ENCODE results near the gene PCDH12. TPM values are rescaled to one million over a fixed set of nuclear protein-coding genes. Genes with fewer than 3 reads are reported as not detected.

The PCDH12 gene
- total RNA-seq, 1 experiment from 2014 or later: 0.02 TPM

DNA sequence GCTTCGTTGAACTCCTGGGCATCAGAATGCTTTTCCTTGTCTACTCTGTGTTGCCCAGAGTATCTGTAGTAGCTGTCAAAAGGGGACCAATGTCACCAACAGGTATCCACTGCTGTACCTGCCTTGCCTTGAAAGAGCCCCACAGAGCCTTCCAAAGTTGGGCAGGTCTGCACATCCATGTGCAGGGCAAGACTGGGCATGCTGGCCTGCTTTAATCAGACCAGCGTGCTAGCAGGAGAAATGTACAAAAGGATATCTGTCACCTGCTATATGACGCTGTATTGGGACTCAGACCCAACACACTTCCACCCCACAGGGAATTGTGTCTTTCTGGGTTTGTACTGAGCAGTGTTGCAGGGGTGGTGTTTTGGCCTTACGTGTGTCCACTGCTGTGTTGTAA is 22.5 kb downstream of the PCDH12 start:
- Histone ChIP-seq H3K4me3 (replicated peaks in 1 of 2; ENCODE audit: low read depth in 1 of 2, low read length in 2 of 2) (no peak overlapping the region), H4K20me1 (ENCODE audit: insufficient read depth) (no peaks in the 10 kb centered on the region), H3K36me3 (ENCODE audit: control insufficient read depth in 1 of 2, insufficient read depth in 2 of 2, low read length in 2 of 2) (peaks cover 37 to 64% of the 10 kb centered on the region in 2 experiments), H3K4me1 (ENCODE audit: control insufficient read depth in 1 of 2, insufficient read depth in 2 of 2, low read length in 2 of 2) (peaks cover 0 to 2% of the 10 kb centered on the region in 2 experiments; a peak in 2 of 4 replicates), H3K9me3 (ENCODE audit: control insufficient read depth in 1 of 2, insufficient read depth in 1 of 2, low read depth in 1 of 2, low read length in 2 of 2) (no peaks in the 10 kb centered on the region), H3K27ac (ENCODE audit: low read depth, low read length) (no peak overlapping the region), H3K4me2 (ENCODE audit: low read length) (no peak overlapping the region), H3K27me3 (ENCODE audit: insufficient read depth, low read length) (no peaks in the 10 kb centered on the region), H3K9me2 (ENCODE audit: insufficient read depth) (no peaks in the 10 kb centered on the region), H2AFZ (ENCODE audit: low read depth, low read length, poor library complexity, severe bottlenecking) (no peak overlapping the region), H3K79me2 (ENCODE audit: insufficient read depth, low read length) (no peaks in the 10 kb centered on the region), H3K9ac (ENCODE audit: low read length) (no peak overlapping the region)
- BruUV-seq (replicated peaks): no TSS peak
- POLR2A ChIA-PET: no interaction called here
- TF ChIP-seq SRF (IDR thresholded peaks at IDR 0.05; ENCODE audit: low read depth) (no peak), CBX3 (IDR thresholded peaks at IDR 0.05; ENCODE audit: low read depth) (no peak), ELF1 (IDR thresholded peaks at IDR 0.05; ENCODE audit: borderline replicate concordance, low read depth) (no peak), JUND (IDR thresholded peaks at IDR 0.05) (no peak), ZNF274 (IDR thresholded peaks at IDR 0.05; ENCODE audit: low read depth, low read length) (no peak), YY1 (IDR thresholded peaks at IDR 0.05; ENCODE audit: extremely low read depth, insufficient replicate concordance, low read depth, low read length) (no peak), POLR2AphosphoS5 (IDR thresholded peaks at IDR 0.05; ENCODE audit: low read depth, low read length) (no peak), TCF7L2 (IDR thresholded peaks at IDR 0.05; ENCODE audit: borderline replicate concordance, extremely low read depth, insufficient read depth, insufficient read length) (no peak)
- DNase-seq (ENCODE audit: low read depth, low spot score): no peak
- CTCF ChIA-PET: no interaction called here
- no peak for ATAC-seq
- intact Hi-C loops (cut with micrococcal nuclease): no loop called here
- RAD21 ChIA-PET (ENCODE audit: low non-redundant PET in 1 of 2, low total read pairs in 2 of 2, uncharacterized antibody in 2 of 2, unreplicated experiment in 2 of 2): no interaction called here

DNA sequence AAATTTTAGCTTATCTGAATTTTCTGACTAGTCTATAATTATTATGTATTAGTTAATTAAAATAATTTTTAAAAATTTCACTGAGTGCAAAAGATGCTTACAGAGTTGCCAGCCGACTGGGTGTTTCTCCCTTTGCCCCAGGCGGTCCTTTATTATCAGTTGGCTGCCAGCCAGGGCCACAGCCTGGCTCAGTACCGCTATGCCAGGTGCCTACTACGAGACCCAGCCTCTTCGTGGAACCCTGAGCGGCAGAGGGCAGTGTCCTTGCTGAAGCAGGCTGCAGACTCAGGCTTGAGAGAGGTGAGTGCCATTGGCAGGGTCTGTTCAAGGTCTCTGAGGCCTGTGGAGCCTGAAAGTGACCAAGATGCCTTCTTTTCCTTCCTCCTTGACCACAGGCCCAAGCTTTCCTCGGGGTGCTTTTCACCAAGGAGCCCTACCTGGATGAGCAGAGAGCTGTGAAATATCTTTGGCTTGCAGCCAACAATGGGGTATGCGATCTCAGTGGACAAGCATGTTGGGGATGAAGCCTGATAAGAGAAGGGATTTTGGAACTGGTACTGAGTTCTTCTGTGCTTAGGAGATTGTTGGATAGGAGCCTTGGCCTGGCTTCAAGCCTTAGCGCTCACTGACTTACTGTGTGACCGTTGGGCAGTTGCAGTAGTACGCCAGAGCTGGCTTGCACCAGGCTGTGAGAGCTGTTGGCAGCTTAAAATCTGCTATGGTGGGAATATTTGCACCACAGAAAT is 23.7 kb downstream of the PCDH12 start:
- ChIA-PET CTCF (no interaction called here), POLR2A (interaction anchor here (1.5 kb wide), 1 partner anchor 11 kb away, joined by 3 read pairs; the partner anchor contains the start of gene DELE1), RAD21 (ENCODE audit: low non-redundant PET in 1 of 2, low total read pairs in 2 of 2, uncharacterized antibody in 2 of 2, unreplicated experiment in 2 of 2) (no interaction called here)
- Histone ChIP-seq H2AFZ (ENCODE audit: low read depth, low read length, poor library complexity, severe bottlenecking) (no peak overlapping the region), H3K27ac (ENCODE audit: low read depth, low read length) (no peak overlapping the region), H3K9me3 (ENCODE audit: control insufficient read depth in 1 of 2, insufficient read depth in 1 of 2, low read depth in 1 of 2, low read length in 2 of 2) (no peaks in the 10 kb centered on the region), H3K79me2 (ENCODE audit: insufficient read depth, low read length) (no peaks in the 10 kb centered on the region), H3K4me1 (ENCODE audit: control insufficient read depth in 1 of 2, insufficient read depth in 2 of 2, low read length in 2 of 2) (no peaks in the 10 kb centered on the region), H3K27me3 (ENCODE audit: insufficient read depth, low read length) (no peaks in the 10 kb centered on the region), H3K4me2 (ENCODE audit: low read length) (no peak overlapping the region), H3K4me3 (replicated peaks in 1 of 2; ENCODE audit: low read depth in 1 of 2, low read length in 2 of 2) (no peak overlapping the region), H3K9me2 (ENCODE audit: insufficient read depth) (no peaks in the 10 kb centered on the region), H3K36me3 (ENCODE audit: control insufficient read depth in 1 of 2, insufficient read depth in 2 of 2, low read length in 2 of 2) (peaks cover 40 to 76% of the 10 kb centered on the region in 2 experiments), H3K9ac (ENCODE audit: low read length) (no peak overlapping the region), H4K20me1 (ENCODE audit: insufficient read depth) (no peaks in the 10 kb centered on the region)
- intact Hi-C loops (cut with micrococcal nuclease): no loop called here
- no TSS peak for BruUV-seq (replicated peaks)
- ATAC-seq: no peak
- DNase-seq (ENCODE audit: low read depth, low spot score): no peak
- TF ChIP-seq EZH2phosphoT487 (IDR thresholded peaks at IDR 0.05; ENCODE audit: borderline replicate concordance) (no peak), ZFX (IDR thresholded peaks at IDR 0.05) (no peak), FOSL1 (IDR thresholded peaks at IDR 0.05; ENCODE audit: low read depth) (no peak), SRF (IDR thresholded peaks at IDR 0.05; ENCODE audit: low read depth) (no peak), JUND (IDR thresholded peaks at IDR 0.05) (no peak), SIN3A (IDR thresholded peaks at IDR 0.05; ENCODE audit: low read depth) (no peak), YY1 (IDR thresholded peaks at IDR 0.05; ENCODE audit: extremely low read depth, insufficient replicate concordance, low read depth, low read length) (no peak), SP1 (IDR thresholded peaks at IDR 0.05; ENCODE audit: low read depth) (no peak)
- TF ChIP-seq, protein P1, sequence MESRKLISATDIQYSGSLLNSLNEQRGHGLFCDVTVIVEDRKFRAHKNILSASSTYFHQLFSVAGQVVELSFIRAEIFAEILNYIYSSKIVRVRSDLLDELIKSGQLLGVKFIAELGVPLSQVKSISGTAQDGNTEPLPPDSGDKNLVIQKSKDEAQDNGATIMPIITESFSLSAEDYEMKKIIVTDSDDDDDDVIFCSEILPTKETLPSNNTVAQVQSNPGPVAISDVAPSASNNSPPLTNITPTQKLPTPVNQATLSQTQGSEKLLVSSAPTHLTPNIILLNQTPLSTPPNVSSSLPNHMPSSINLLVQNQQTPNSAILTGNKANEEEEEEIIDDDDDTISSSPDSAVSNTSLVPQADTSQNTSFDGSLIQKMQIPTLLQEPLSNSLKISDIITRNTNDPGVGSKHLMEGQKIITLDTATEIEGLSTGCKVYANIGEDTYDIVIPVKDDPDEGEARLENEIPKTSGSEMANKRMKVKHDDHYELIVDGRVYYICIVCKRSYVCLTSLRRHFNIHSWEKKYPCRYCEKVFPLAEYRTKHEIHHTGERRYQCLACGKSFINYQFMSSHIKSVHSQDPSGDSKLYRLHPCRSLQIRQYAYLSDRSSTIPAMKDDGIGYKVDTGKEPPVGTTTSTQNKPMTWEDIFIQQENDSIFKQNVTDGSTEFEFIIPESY (IDR thresholded peaks at IDR 0.05; ENCODE audit: extremely low read depth, insufficient replicate concordance, low read length): no peak
- TF ChIP-seq, protein P2, sequence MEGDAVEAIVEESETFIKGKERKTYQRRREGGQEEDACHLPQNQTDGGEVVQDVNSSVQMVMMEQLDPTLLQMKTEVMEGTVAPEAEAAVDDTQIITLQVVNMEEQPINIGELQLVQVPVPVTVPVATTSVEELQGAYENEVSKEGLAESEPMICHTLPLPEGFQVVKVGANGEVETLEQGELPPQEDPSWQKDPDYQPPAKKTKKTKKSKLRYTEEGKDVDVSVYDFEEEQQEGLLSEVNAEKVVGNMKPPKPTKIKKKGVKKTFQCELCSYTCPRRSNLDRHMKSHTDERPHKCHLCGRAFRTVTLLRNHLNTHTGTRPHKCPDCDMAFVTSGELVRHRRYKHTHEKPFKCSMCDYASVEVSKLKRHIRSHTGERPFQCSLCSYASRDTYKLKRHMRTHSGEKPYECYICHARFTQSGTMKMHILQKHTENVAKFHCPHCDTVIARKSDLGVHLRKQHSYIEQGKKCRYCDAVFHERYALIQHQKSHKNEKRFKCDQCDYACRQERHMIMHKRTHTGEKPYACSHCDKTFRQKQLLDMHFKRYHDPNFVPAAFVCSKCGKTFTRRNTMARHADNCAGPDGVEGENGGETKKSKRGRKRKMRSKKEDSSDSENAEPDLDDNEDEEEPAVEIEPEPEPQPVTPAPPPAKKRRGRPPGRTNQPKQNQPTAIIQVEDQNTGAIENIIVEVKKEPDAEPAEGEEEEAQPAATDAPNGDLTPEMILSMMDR (IDR thresholded peaks at IDR 0.05 in 2 of 3, conservative IDR thresholded peaks at IDR 0.05 in 1 of 3; ENCODE audit: borderline replicate concordance in 1 of 3, insufficient read depth in 1 of 3, low read depth in 2 of 3, low read length in 2 of 3): no peak
- TF ChIP-seq, protein P3, sequence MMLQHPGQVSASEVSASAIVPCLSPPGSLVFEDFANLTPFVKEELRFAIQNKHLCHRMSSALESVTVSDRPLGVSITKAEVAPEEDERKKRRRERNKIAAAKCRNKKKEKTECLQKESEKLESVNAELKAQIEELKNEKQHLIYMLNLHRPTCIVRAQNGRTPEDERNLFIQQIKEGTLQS (IDR thresholded peaks at IDR 0.05): no peak

All from HCT116 (cell line).